ENCODE data around the gene TULP4.

GRCh38 chr6:158461954-158462353 is 149.7 kb downstream of the TULP4 start:
- TF ChIP-seq CTCF (IDR thresholded peaks at IDR 0.05) (no peak), EZH2 (IDR thresholded peaks at IDR 0.05; ENCODE audit: borderline replicate concordance, insufficient read depth, low read depth, low read length, poor library complexity, severe bottlenecking) (no peak)
